ENCODE results near the gene PANX3. TPM values are rescaled to one million over a fixed set of nuclear protein-coding genes. Genes with fewer than 3 reads are reported as not detected.

PANX3 gene
- total and polyA plus RNA-seq, 9 of the 15 experiments (the other 6 are each of a cell fraction or from before 2014, with no cell fraction given), result 0.09 to 0.69 (median 0.39) TPM

GRCh38 chr11:124643605-124644425 is 32.6 kb downstream of the PANX3 start (continued):
- TF ChIP-seq TRIM25 (IDR thresholded peaks at IDR 0.05; ENCODE audit: borderline replicate concordance) (no peak), MTF1 (CRISPR knock-in tag; IDR thresholded peaks at IDR 0.05; ENCODE audit: borderline replicate concordance) (no peak), ARID4B (CRISPR knock-in tag; IDR thresholded peaks at IDR 0.05) (no peak), ZNF274 (IDR thresholded peaks at IDR 0.05; ENCODE audit: borderline replicate concordance, low read depth, low read length) (no peak), FOXJ3 (CRISPR knock-in tag; IDR thresholded peaks at IDR 0.05) (no peak), GTF2F1 (IDR thresholded peaks at IDR 0.05; ENCODE audit: low read depth, low read length) (no peak), HDAC2 (IDR thresholded peaks at IDR 0.05) (peak; percentile 78; the same call in 1 of the 2 replicates), SAFB2 (IDR thresholded peaks at IDR 0.05; ENCODE audit: borderline replicate concordance, low read depth, low read length, severe bottlenecking) (no peak), ZNF436 (CRISPR knock-in tag; IDR thresholded peaks at IDR 0.05) (no peak), KAT8 (IDR thresholded peaks at IDR 0.05; ENCODE audit: low read depth) (no peak), YBX1 (IDR thresholded peaks at IDR 0.05) (no peak), PREB (CRISPR knock-in tag; IDR thresholded peaks at IDR 0.05) (no peak), HDGF (IDR thresholded peaks at IDR 0.05) (no peak), HCFC1 (IDR thresholded peaks at IDR 0.05; ENCODE audit: low read depth, low read length) (no peak), RBFOX2 (IDR thresholded peaks at IDR 0.05; ENCODE audit: low read depth, low read length) (peak; percentile 61), ETV6 (IDR thresholded peaks at IDR 0.05; ENCODE audit: borderline replicate concordance in 1 of 2, low read depth in 2 of 2, low read length in 1 of 2) (0 out of 4 replicates have a peak, but pooled peaks of 1 of the 2 experiments have one; percentile 52), ETV6 (CRISPR knock-in tag; IDR thresholded peaks at IDR 0.05; ENCODE audit: borderline replicate concordance) (no peak), NUFIP1 (IDR thresholded peaks at IDR 0.05; ENCODE audit: partially characterized antibody) (no peak), PPARD (CRISPR knock-in tag; IDR thresholded peaks at IDR 0.05) (no peak), MYBL2 (IDR thresholded peaks at IDR 0.05; ENCODE audit: low read depth) (peak; percentile 38; the same call in 1 of the 2 replicates), MYBL2 (CRISPR knock-in tag; IDR thresholded peaks at IDR 0.05; ENCODE audit: borderline replicate concordance) (no peak), DDX20 (tag; IDR thresholded peaks at IDR 0.05; ENCODE audit: low read depth) (peak; percentile 40; the same call in 1 of the 2 replicates)

Data from K562 (cell line).